ENCODE measurements around the gene ATP5ME.

The ATP5ME gene

DNA sequence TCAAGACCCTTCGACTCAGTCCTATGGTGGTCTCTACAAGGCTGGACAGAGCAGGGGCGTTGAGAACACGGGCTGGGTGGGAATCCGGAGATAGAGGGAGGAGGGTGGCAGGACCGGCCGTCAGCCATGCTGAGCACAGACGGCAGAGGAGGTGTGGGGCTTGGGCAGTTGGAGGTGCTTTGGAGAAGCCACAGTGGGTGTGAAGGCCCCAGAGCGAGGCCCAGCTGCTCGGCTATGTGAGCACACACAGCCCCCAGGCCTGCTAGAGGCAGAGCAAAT is 44.5 kb downstream of the ATP5ME start:
- DNase-seq (ENCODE audit: low spot score), result no peak

DNA sequence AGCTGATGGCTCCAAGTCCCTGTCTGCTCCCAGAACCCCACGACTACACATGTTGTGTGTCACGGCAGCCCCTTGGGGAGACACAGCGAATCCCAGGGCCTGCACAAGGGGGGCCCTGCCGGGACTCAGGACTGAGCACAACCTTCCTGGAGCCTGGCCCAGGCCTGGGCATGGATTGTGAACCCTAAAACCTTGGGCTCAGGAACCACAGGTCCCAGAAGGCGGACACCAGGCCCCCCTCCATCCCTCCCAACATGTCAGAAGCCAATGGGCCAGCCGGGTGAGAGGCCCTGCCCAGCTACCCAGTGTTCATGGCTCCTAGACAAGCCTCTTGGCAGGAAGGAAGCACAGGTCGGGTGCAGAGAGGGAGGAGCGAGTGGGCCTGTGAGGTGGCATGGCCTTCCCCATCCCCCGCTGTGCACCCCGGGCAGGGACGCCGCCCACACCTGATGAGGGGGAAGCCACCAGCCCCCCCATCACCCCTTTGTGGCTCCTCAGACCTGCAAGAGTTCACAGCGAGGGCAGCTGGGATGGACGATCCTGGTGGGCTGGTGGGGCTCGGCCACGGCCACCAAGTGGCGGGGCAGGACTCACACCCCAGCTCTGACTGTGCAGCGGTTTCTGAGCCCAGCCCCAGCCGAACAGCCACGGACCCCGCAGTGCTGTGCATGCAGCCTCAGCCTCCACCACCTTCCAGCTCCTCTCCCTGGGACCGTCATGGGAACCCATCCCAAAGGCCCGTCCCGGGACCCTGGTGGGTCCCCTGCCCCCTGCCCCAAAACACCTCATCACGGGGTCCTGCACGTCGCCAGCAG is 45.0 kb downstream of the ATP5ME start:
- DNase-seq (ENCODE audit: low spot score), result peak; percentile 47
- Histone ChIP-seq H3K27ac (ENCODE audit: poor library complexity, severe bottlenecking) (no peak overlapping the region), H3K9me3 (ENCODE audit: severe bottlenecking) (no peaks in the 10 kb centered on the region), H3K27me3 (ENCODE audit: insufficient read depth, poor library complexity, severe bottlenecking) (no peaks in the 10 kb centered on the region), H3K36me3 (ENCODE audit: low read depth) (no peaks in the 10 kb centered on the region), H3K4me3 (ENCODE audit: severe bottlenecking) (no peak overlapping the region), H3K4me1 (ENCODE audit: insufficient read depth, poor library complexity, severe bottlenecking) (no peaks in the 10 kb centered on the region)
- TF ChIP-seq, protein P1, sequence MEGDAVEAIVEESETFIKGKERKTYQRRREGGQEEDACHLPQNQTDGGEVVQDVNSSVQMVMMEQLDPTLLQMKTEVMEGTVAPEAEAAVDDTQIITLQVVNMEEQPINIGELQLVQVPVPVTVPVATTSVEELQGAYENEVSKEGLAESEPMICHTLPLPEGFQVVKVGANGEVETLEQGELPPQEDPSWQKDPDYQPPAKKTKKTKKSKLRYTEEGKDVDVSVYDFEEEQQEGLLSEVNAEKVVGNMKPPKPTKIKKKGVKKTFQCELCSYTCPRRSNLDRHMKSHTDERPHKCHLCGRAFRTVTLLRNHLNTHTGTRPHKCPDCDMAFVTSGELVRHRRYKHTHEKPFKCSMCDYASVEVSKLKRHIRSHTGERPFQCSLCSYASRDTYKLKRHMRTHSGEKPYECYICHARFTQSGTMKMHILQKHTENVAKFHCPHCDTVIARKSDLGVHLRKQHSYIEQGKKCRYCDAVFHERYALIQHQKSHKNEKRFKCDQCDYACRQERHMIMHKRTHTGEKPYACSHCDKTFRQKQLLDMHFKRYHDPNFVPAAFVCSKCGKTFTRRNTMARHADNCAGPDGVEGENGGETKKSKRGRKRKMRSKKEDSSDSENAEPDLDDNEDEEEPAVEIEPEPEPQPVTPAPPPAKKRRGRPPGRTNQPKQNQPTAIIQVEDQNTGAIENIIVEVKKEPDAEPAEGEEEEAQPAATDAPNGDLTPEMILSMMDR (IDR thresholded peaks at IDR 0.05; ENCODE audit: poor library complexity, severe bottlenecking), result no peak
- ATAC-seq (ENCODE audit: low read depth), result no peak

More for the DNA sequence above, 44.5 kb downstream of the ATP5ME start:
- TF ChIP-seq, protein P1 (IDR thresholded peaks at IDR 0.05; ENCODE audit: poor library complexity, severe bottlenecking), result no peak
- no peak for ATAC-seq (ENCODE audit: low read depth)
- no peak overlapping the region for H3K27ac ChIP-seq (ENCODE audit: poor library complexity, severe bottlenecking)
- H3K36me3 ChIP-seq (ENCODE audit: low read depth), result no peaks in the 10 kb centered on the region
- no peaks in the 10 kb centered on the region for H3K9me3 ChIP-seq (ENCODE audit: severe bottlenecking)
- H3K4me3 ChIP-seq (ENCODE audit: severe bottlenecking), result no peak overlapping the region
- H3K4me1 ChIP-seq (ENCODE audit: insufficient read depth, poor library complexity, severe bottlenecking), result no peaks in the 10 kb centered on the region
- H3K27me3 ChIP-seq (ENCODE audit: insufficient read depth, poor library complexity, severe bottlenecking), result no peaks in the 10 kb centered on the region

DNA sequence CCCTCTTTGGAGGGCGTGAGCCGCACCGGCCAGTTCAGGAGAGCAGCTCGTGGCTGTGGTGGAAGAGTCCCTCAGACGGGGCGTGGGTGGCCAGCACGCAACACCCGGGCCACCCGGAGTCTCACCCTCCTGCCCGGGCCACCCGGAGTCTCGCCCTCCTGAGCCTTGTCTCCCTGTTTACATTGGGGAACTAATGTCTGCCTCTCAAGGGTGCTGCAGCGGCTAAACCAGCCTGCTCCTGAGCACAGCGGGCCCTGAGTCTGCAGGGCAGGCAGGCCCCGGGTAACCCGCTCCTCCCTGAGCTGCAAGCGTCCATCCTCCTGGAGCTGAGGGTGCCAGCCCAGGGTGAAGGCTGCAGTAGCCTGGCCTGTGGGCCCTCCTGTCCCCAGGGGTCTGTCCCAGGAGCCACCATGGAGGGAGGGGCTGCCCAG is 45.8 kb downstream of the ATP5ME start:
- H3K4me1 ChIP-seq (ENCODE audit: insufficient read depth, poor library complexity, severe bottlenecking), result no peaks in the 10 kb centered on the region
- no peak overlapping the region for H3K27ac ChIP-seq (ENCODE audit: poor library complexity, severe bottlenecking)
- ATAC-seq (ENCODE audit: low read depth), result no peak
- TF ChIP-seq, protein P1 (IDR thresholded peaks at IDR 0.05; ENCODE audit: poor library complexity, severe bottlenecking), result no peak
- H3K36me3 ChIP-seq (ENCODE audit: low read depth), result no peaks in the 10 kb centered on the region
- H3K4me3 ChIP-seq (ENCODE audit: severe bottlenecking), result no peak overlapping the region
- H3K27me3 ChIP-seq (ENCODE audit: insufficient read depth, poor library complexity, severe bottlenecking), result no peaks in the 10 kb centered on the region
- no peaks in the 10 kb centered on the region for H3K9me3 ChIP-seq (ENCODE audit: severe bottlenecking)
- DNase-seq (ENCODE audit: low spot score), result no peak

DNA sequence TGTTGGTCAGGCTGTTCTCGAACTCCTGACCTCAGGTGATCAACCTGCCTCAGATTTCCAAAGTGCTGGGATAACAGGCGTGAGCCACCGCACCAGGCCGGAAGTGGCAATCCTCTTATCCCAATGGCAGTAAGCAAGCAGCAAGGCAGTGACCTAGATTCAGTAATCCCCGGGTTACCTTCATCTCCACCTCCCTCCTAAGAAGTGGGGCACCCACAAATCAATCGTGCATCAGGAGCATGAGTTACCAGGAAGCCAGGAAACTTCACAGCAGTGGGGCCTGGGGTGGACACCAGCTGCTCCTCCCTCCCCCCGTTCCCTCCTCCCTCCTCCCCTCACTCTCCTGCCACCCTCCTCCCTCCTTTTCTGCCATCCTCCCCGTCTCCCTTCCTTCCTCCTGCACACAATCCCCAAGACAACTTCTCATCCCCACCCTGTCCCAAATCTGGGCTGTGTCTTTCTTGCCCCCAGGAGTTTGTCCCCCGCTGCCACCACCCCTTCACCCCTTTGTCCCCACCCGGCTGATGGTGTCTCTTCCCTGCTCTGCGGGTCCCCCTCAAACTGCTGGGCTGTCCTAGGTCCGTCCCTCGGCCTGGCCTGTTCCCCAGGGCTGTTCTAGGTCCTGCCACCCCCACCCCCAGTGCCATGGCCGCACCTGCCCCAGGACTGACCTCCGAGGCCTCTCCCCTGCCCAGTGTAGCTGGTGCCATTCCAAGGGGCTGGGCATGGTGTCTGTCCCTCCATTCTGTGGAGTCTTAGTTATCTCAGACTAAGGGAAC is 46.5 kb downstream of the ATP5ME start:
- H3K27ac ChIP-seq (ENCODE audit: poor library complexity, severe bottlenecking), result no peak overlapping the region
- H3K9me3 ChIP-seq (ENCODE audit: severe bottlenecking), result no peaks in the 10 kb centered on the region
- TF ChIP-seq, protein P1 (IDR thresholded peaks at IDR 0.05; ENCODE audit: poor library complexity, severe bottlenecking), result no peak
- no peaks in the 10 kb centered on the region for H3K4me1 ChIP-seq (ENCODE audit: insufficient read depth, poor library complexity, severe bottlenecking)
- H3K4me3 ChIP-seq (ENCODE audit: severe bottlenecking), result no peak overlapping the region
- peak; percentile 41 for DNase-seq (ENCODE audit: low spot score)
- no peak for ATAC-seq (ENCODE audit: low read depth)
- H3K27me3 ChIP-seq (ENCODE audit: insufficient read depth, poor library complexity, severe bottlenecking), result no peaks in the 10 kb centered on the region
- H3K36me3 ChIP-seq (ENCODE audit: low read depth), result no peaks in the 10 kb centered on the region

Measured in RWPE2 (cell line).